Inflammatory macrophage treated with lipopolysaccharide for 4 hours (primary cell): ENCODE measurements around the gene SCGB1D1.
A peak's percentile ranks its signal among the peaks of the same experiment; 100 is the strongest.
"Not testable (repeated sequence)": the region's sequence is repeated elsewhere in the genome, so short reads cannot be mapped to it uniquely, and the experiment has no call there.

ENCODE experiments used
- DNase-seq: peaks from one replicate; pipeline ENCODE4 v3.0.0-alpha.2; 2020

Gene SCGB1D1

DNA sequence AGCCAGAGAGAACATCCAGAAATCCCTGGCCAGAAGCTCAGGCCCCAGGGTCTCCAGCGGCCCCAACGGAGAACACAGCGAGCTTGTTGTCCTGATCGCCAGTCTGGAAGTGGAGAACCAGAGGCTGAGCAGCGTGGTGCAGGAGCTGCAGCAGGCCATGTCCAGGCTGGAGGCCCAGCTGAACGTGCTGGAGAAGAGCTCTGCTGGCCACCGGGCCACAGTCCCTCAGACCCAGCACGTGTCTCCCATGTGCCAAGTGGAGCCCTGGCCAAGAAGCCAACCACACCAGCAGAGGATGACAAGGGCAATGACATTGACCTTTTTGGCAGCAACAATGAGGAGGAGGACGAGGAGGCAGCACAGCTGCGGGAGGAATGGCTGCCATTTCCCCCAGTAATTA is 20.6 kb upstream of the SCGB1D1 start:
- no peak for DNase-seq

DNA sequence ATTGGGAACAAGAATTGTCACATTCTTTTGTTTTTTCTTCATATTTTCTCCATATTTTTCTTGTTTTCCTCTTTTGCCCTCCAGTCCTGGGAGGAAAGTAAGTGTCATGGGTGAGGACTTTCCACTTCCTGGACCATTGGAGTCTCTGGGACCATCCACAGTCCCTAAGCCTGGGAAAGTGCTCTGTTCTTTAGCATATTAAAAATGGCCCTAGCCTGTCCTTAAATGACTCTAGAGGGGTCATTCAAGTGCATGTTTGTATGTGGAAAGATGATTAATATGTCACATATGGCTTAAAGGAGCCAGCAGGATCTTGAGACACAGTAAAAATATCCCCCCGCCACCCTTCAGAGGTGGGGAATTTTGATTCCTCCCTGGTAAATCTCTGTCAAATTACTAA is 20.1 kb upstream of the SCGB1D1 start:
- DNase-seq, result no peak

DNA sequence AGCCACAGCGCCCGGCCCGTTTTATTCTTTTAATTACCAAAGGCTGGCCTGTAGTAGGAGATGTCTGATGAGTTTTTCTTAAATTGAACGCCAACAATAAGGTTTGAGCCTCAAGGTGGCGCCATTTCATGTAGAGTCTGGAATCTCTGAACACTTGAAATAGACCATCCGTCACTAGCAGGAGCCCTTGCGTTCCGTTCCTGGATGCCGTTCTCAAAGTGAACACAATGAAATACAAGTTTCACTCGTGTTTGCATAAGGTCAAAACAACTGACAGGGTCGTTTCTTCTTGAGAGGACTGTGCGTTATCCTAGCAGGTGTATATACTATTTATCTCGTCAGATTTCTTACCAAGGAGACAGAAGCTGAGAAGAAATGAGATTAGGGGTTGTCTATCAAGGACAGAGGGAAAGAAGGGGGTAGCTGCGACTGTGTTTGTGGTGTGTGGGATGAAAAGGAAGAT is 18.7 kb upstream of the SCGB1D1 start:
- DNase-seq, result peak; percentile 80

DNA sequence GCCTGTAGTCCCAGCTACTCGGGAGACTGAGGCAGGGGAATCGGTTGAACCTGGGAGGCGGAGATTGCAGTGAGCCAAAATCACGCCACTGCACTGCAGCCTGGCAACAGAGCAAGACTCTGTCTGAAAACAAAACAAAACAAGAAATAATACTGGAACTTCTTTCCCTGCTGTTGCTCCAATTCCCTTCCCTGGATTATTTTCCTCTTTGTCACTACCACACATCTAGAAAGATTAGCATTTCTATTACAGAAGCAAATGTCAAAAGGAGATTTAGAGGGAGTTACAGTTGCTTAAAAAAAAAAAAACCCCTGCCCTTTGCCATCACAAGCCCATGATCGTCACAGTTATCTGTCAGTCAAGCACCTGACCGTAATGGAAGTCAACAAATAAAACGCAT is 17.7 kb upstream of the SCGB1D1 start:
- no peak for DNase-seq

DNA sequence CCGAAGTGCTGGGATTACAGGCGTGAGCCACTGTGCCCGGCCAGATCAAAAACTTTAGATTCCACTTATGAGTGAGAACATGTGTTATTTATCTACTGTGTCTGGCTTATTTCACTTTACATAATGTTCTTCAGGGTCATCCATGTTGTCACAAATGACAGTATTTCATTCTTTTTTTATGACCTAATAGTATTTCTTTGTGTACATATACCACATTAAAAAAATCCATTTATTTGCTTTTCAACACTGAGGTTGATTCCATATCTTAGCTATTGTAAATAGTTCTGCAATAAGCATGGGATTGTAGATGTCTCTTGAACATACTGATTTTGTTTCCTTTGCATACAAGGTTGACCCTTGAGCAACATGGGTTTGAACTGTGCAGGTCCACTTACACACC is 13.2 kb upstream of the SCGB1D1 start:
- DNase-seq, result no peak

DNA sequence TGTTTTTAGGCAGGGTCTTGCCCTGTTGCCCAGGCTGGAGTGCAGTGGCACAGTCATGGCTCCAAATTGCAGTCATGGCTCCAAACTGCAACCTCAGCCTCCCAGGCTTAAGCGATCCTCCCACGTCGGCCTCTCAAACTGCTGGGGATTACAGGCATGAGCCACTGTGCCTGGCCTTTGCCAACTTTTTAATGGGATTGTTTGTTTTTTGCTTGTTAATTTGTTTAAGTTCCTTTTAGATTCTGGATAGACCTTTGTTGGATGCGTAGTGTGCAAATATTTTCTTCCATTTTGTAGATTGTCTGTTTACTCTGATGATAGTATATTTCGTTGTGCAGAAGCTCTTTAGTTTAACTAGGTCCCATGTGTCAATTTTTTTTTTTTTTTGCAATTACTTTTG is 10.0 kb upstream of the SCGB1D1 start:
- DNase-seq, result no peak

DNA sequence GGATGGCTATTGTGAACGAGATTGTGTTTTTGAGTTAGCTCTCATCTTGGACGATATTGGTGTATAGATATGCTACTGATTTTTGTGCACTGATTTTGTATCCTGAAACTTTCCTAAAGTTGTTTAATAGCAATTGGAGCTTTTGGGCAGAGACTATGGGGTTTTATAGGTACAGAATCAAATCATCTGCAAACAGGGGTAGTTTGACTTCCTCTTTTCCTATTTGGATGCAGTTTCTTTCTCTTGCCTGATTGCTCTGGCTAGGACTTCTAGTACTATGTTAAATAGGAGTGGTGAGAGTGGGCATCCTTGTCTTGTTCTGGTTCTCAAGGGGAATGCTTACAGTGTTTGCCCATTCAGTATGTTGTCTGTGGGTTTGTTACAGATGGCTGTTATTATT is 8.9 kb upstream of the SCGB1D1 start:
- DNase-seq, result no peak

DNA sequence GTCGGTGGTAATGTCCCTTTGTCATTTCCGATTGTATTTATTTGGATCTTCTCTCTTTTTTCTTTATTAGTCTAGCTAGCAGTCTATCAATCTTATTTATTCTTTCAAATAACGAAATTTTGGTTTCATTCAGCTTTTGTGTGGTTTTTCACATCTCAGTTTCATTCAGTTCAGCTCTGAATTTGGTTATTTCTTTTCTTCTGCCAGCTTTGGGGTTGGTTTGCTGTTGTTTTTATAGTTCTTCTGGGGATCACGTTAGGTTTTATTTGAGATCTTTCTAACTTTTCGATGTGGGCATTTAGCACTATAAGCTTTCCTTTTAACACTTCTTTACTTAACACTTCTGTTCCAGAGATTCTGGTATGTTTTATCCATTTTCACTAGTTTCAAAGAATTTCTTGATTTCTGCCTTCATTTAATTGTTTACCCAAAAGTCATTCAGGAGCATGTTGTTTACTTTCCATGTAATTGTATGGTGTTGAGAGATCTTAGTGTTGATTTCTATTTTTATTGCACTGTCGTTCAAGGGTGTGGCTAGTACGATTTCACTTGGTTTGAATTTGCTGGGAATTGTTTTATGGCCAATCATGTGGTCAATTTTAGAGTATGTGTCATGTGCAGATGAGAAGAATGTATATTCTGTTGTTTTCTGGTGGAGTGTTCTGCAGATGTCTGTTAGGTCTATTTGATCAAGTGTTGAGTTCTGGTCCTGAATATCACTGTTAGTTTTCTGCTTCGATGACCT is 7.7 kb upstream of the SCGB1D1 start:
- DNase-seq, result no peak

DNA sequence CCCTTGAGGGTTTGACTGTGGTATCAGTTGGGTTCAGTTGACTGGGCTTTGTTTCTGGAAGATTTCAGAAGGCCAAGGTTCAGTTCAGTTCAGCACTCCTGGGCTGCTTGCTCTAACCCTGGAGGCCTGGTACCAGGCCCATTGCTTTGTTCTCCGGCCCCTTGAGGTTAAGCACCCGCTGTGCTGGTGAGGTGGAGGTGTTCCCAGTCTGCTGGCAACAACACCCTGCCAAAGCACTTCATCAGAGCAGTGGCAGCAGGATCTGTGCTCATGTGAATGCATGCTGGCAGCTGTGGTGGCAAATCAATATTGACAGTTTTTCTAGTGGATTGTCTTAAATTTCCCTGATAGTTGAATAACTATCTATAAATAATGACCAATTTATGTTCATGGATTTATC is 3.8 kb upstream of the SCGB1D1 start:
- no peak for DNase-seq

DNA sequence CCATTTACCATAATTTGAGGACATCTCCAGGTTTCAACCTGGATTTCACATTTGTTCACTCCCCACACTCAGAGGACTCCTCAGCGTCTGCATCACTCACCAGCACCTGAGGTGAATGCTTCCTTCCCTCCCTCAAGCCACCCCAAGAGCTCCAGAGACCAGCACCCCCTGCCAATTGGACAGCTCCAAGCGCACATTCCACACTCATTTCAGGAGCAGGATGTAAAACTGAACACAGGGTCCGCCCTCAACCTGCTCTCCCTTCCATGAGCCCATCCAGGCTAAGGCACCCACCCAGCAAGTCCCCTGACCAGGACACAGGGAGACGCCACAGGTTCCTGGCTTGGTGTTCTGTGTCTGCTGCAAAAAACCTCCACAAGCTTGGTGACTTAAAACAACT is 3.9 kb downstream of the SCGB1D1 start:
- DNase-seq, result no peak

DNA sequence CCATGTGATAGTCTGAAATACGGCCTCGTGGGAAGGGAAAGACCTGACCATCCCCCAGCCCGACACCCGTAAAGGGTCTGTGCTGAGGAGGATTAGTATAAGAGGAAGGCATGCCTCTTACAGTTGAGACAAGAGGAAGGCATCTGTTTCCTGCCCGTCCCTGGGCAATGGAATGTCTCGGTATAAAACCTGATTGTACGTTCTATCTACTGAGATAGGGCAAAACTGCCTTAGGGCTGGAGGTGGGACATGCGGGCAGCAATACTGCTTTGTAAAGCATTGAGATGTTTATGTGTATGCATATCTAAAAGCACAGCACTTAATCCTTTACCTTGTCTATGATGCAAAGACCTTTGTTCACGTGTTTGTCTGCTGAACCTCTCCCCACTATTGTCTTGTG is 5.0 kb downstream of the SCGB1D1 start:
- not testable (repeated sequence) for DNase-seq

DNA sequence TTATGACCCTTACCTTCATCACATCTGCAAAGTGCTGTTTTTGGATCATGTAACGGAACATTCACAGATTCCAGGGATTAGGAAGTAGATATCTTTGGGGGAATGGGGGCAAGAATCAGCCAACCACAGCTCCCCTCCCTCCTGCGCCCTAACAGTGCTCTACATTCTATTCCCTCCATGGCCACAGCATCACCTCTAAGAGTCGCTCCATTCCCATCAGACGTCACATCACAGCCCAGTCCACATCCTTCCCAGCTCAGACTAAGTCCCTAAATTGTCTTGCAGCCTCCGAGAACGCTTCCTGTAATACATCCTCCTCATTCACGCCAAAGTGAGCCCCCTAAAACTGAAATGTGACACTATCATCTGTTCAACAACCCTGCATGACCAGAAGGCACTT is 5.9 kb downstream of the SCGB1D1 start:
- DNase-seq, result no peak

DNA sequence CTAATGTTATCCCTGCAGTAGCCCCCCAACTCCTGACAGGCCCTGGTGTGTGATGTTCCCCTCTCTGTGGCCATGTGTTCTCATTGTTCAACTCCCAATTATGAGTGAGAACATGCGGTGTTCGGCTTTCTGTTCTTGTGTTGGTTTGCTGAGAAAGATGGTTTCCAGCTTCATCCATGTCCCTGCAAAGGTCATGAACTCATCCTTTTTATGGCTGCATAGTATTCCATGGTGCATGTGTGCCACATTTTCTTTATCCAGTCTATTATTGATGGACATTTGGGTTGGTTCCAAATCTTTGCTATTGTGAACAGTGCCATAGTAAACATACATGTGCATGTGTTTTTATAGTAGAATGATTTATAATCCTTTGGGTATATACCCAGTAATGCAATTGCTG is 7.4 kb downstream of the SCGB1D1 start:
- not testable (repeated sequence) for DNase-seq

DNA sequence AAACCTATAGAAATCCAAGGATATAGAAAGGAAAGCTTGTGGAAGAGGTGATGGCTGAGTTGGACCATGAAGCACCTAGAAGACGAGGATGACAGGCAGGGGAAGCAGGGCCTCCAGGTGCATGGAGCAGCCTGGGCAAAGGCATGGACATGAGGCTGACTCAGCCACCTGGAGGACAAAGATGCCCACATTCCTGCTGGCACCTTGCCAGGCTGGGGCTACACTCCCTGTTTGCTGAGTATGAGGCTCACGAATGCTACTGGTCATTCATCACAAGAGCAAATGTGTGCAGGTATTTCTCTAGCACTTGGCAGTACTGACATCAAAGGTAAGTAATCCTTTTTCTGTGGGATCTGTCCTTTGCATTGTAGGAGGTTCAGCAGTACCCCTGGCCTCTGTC is 11.4 kb downstream of the SCGB1D1 start:
- DNase-seq, result no peak

DNA sequence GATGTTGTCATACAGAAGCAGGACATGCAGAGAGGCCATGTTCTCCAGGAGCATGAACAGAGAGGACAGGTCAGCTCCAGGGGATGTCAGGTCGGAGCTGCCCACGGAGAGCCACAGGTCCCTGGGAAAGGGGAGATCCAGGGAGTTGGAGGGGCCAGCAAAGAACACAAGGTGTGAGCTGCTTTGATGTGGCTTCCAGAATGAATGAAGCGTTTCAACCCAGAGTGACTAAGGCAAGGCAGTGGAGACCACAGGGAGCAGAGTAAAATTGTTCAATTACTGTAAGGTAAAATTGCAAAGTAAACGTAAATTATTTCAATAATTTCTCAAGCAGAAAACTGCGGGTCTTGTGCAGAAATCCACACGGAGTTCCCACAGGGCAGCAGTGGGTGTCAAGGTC is 12.9 kb downstream of the SCGB1D1 start:
- DNase-seq, result no peak

DNA sequence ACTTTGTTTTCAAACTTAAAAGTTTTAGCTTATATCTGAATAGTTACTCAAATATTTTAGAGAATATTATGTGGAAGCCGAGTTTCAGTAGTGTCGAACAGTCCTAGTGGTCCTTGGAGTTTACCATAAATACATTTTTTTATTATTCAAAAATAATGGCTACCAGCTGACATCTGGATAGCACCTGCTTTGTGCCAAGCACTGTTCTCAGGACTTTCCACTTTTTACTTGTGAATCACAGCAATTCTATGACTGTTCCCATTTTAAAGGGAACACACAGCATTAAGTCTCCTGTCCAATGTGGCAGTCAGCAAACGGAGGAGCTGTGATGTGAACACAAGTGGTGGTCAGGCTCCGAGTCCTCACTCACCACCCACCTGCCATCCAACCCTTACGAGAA is 14.4 kb downstream of the SCGB1D1 start:
- DNase-seq, result no peak

DNA sequence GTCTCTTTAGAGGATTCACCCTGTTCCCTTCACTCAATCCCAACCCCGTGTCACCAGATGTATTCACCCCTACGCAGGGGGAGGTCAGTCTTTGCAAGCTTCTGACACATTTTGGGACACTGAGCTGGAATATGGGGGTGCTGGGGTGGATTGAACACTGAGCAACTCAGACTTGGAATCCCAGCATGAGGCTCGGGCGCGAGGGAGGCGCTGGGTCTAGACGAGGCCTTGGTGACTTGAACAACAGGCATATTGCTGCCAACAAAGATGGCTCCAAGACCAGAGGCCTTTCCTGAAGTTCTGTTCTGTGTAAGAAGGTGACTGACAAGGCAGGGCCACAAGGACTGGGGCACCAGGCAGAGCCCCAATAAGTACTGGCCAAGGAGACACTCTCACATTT is 15.4 kb downstream of the SCGB1D1 start:
- DNase-seq, result no peak

DNA sequence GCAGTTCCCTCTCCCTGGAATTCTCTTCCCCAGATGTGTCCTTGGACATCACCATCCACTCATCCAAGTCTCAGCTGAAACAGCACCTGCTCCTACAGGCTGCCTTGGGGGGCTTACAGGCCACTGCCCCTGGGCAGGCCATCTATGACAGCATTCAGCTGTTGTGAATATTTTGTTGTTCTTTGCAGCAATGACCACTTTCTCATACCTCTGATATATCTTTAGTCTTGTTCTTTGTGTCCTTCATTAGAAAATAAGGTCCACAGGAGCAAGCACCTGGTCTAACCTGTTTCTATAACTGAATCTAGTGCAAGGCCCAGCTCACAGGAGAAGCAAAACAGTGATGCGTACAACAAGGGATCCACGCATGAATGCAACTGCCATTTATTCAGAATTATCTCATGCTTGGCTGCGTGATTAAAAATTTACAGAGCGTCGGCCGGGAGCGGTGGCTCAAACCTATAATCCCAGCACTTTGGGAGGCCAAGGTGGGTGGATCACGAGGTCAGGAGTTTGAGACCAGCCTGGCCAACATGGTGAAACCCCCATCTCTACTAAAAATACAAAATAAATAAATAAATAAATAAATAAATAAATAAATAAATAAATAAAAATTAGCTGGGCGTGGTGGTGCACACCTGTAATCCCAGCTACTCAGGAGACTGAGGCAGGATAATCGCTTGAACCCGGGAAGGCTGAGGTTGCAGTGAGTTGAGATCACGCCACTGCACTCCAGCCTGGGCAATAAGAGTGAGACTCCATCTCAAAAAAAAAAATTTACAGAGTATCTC is 16.5 kb downstream of the SCGB1D1 start:
- not testable (repeated sequence) for DNase-seq

DNA sequence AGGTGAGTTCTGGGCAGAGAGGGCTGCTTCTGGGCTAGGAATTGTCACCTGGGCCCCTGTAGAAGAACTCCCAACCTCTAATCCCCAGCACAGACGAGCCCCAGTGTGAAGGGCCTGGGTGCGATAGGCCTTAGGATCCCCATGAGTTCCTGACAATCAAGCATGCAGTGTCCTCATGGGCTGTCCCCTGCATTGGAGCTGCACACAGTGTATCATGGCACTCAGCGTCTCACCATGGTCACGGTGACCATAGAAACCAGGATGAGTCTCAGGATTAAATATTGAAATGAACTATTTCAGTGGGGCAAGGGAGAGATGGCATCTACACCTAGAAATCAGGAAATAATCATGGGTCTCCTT is 18.7 kb downstream of the SCGB1D1 start:
- DNase-seq, result no peak

DNA sequence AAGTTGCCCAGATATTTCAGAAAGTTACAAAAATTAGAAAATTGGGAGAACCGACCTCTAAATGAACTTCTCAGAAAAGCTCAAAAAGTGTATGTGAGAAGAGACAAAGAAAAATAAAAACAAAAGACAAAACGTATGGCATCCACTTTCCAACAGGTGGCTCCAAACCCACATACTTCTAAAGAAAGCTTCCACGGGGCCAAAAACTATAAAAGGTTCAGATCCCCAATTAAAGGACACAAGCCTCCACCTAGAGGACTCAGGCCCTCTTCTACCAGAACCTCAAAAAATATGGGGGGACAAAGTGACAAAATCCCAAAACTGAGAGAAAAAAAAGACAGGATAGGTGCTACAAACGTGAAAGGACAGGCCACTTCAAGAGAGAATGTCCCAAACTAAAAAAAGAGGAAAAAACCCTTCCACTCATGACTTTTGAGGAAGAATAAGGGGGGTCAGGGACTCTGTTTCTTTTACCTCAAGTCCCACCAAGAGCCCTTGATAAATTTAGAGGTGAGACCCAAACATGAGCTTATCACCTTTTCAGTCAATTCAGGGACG is 27.3 kb downstream of the SCGB1D1 start:
- DNase-seq, result peak; percentile 13

DNA sequence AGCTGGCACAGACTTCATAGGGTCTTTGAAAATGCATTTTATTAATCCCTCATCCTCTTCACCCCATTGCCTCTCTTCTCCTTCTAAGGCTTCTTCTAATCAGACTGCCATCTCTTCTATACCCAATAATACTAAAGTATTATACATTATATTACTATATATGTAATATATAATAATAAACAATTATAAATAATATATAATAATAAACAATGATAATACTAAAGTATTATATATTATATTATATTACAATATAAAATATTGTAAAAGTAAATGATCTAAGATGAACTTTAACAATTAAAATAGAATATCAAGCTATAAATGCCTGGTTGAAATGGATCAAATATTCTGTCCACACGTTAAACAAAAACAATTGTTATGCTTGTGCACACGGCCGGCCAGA is 31.5 kb downstream of the SCGB1D1 start:
- DNase-seq, result no peak

DNA sequence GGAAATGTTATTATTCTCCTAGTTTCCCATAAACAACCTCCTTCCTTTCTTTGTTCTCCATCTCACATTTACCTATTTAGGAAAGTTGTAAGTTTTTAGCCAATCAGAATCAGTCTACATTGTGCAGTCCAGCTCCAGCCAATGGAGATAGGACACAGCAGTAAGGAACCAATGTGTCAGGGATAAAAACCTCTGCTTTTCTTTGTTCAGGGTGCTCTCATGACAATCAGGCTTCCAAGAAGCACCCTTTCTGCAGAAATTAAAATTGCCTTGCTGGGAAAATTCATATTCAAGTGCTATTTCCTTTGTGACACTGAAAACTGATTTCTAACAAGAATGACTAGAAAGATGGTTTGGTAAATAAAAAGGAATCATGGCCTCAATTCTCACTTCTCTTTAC is 33.1 kb downstream of the SCGB1D1 start:
- no peak for DNase-seq

DNA sequence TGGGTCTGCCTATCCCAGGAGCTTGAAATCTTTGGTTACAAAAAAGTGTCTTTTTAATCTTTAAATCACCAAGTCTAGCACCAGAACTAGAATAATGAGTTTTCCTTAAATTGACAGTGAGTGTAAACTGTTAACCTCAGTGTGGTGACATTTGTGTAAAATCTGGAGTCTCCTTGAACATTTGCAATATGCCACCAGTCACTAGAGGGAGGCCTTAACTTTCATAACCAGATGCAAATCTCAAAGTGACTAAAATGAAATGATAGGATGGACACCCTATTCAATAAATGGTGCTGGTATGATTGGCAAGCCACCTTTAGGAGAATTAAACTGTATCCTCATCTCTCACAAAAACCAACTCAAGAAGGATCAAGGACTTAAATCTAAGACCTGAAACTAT is 43.7 kb downstream of the SCGB1D1 start:
- no peak for DNase-seq

DNA sequence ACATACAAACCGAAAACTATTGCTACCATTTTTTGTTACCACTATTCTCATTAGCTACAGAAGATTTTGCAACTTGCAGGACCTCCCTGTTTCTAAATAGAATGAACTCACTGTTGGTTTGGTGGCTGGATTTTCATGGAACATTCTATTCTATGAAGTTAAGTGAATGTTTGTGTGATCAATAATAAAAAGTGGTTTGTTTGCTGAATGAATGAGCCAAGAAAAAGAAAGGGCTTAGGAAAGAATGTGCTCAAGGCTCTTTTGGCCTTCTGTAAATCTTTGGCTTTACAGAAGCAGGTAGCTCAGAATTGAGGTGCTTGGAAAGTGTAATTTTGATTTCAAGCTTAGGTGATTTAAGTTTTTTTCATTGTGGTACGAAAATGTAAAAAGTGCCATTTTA is 46.2 kb downstream of the SCGB1D1 start:
- no peak for DNase-seq
